PC-3 (cell line): ENCODE results near the gene CEACAM4.

Experiments used
- CTCF ChIP-seq: fragments of 300-600 bp; sonication (generic); conservative IDR thresholded peaks from 2 replicates; pipeline ENCODE4 v1.5.1; 2017; ENCODE audit warnings: antibody characterized with exemption, low read depth, mild to moderate bottlenecking, low read length
- EZH2phosphoT487 ChIP-seq: fragments of 300-600 bp; sonication (generic); IDR thresholded peaks from 2 replicates; pipeline ENCODE4 v1.6.1; 2018; ENCODE audit warnings: mild to moderate bottlenecking, antibody characterized with exemption, low read length, borderline replicate concordance

- TF ChIP-seq CTCF (no peak), EZH2phosphoT487 (no peak)
Measured at GRCh38 chr19:41615207-41615606, 11.7 kb downstream of the CEACAM4 start.
